GM10847 (cell line): ENCODE results near the gene CNTN4.

Experiments
- POLR2A ChIP-seq: IDR thresholded peaks from 2 replicates; pipeline ENCODE4 v1.6.1; 2011; ENCODE audit not compliant: insufficient read length; ENCODE audit errors: extremely low read depth

The CNTN4 gene

GRCh38 chr3:3066378-3066777, 967.7 kb downstream of the CNTN4 start:
- TF ChIP-seq POLR2A: no peak

DNA sequence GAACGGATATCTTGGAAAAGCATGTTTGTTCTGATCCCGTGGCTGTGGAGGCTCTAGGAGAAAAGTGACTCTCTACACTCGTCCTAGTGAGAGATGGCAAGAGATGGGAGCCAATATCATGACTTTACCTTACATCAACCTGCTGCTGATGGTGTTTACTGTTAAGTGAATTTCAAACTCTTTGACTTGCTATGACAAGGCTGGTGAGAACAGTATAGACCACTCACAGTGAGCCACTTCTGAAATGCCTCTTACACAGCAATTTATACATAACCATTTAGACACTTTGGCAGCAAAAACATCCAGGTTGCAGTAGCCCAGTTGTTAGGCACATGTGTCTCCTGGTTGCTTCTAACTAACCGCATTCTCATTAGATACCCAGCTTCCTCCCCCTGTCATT, 968.2 kb downstream of the CNTN4 start:
- TF ChIP-seq POLR2A: no peak

GRCh38 chr3:3068358-3068881, 969.8 kb downstream of the CNTN4 start:
- no peak for TF ChIP-seq POLR2A

DNA sequence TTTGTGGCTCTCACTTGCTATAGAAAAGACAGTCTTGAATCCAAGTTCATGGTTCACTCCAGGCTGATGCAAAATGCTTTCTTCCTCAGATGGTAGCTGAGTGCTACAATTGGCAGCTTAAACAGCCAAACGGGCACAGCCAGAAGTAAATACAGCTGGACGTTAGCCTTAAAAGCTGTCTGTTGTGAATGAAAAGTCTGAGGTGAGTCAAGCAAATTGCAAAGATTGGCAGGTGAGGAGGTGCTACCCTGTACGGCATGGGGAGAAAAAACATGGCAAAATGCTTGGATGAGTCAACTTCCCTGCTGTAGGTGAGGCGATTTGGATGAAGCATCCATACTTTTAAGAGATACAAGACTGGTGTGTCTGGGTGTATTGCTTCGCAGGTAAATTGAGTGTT, 971.1 kb downstream of the CNTN4 start:
- TF ChIP-seq POLR2A: no peak

- TF ChIP-seq POLR2A: no peak
These were observed 972.5 kb downstream of the CNTN4 start for GRCh38 chr3:3071136-3071535.

- no peak for TF ChIP-seq POLR2A
These were observed 976.0 kb downstream of the CNTN4 start for GRCh38 chr3:3074551-3075257.

DNA sequence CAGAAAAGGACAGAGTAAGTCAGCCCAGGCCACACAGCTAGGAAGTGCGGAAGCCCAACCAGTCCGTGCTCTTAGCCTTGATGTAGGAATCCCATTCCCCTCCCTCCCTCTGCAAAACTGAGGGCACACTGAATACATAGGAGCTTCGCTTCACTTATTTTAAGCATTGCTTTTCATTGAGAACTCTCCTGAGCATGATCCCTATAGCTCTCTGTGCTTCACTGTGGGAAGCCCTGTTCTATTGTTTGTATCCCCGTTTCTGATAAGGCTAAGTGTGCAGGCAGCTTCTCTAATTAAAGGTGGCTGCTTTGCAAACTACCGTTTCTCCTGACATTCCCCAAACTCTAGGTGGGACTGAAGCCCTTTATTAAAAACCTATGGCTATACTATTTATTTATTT, 981.6 kb downstream of the CNTN4 start:
- TF ChIP-seq POLR2A: no peak

DNA sequence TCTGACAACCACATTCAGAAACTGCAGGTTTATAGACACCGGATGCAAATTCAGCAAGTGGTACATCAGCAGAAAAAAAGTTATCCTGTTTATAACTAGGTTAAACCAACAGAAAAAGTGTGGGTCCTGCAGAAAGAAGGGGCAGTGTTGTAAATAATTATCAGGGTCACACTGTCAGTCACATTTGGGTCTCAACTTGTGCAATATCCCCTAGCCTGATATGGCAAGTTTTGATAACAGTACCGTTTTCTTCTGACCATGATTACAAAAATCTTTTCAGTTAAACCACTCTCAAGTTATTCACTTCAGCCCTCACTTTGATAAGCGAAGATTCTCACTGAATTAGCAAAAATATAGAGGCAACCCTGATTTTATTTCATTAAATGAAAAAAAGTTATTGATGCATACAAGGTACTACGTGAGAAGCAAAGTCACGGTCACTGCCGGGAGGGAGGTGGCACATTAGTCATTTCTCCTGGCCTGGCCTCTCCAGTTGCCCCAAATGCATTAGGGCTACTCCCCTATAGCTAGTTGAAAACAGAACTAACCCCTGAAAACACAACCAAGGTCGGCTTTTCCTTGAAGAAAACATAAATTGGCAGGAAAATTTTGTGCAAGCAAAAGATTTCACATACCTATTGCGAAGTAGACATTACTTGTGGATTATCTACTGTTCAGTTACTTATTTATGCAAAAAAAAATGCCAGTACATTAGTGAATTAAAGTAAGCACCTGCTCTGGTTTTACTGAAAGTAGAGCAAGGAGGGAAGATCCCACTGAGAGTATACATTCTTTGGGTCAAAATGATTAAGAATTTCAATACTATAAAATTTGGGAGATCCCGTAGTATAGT, 982.9 kb downstream of the CNTN4 start:
- no peak for TF ChIP-seq POLR2A

DNA sequence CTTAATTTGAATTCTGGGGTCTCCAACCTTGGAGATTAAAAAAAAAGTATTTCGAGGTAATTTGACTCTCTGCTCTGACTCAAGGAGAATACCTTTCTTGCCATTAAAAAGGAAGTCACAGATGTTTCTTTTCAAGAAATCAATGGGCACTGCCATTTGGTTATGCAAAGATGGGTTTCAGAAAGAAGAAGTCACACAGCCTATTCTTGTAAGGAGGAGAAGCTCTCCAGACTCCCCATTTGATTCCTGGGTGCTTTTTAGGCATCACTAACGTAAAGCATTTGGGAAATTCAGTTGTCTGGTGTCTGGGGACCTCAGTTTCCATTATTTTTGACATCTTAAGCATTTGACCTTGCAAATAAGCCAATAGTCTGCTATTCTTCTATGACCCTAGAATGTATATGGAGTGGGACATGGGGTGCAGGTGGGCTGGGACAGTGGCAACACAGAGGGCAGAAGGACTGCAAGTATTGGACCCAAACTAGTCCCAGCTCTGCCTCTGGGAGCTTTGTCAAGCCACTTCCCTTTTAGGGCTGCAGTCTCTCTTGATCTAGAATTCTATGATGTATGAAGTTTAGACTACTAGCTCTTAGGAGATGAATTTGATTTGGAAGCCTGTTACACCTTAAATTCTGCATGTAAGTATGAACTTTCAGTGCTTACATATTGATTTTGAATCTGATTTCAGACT, 983.7 kb downstream of the CNTN4 start:
- TF ChIP-seq POLR2A: no peak

DNA sequence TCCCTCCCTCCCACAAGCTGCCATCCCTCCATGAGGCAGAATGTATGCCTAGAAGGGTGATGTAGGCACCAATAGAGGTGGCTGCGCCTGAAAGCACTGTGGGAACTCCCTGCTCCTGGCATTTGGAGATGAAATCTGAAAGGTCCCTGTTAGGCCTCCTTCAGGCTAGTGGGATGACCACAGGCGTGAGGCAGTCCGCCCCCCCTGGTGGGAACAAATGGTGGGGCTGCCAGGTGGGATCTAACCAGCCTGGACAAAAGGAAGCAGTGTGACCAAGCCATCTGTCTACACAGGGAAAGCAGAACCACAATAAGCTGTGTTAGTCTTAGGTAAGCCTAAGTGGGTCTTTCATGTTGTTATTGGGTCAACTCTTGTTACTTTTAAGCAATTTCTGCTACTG, 986.2 kb downstream of the CNTN4 start:
- TF ChIP-seq POLR2A: no peak

DNA sequence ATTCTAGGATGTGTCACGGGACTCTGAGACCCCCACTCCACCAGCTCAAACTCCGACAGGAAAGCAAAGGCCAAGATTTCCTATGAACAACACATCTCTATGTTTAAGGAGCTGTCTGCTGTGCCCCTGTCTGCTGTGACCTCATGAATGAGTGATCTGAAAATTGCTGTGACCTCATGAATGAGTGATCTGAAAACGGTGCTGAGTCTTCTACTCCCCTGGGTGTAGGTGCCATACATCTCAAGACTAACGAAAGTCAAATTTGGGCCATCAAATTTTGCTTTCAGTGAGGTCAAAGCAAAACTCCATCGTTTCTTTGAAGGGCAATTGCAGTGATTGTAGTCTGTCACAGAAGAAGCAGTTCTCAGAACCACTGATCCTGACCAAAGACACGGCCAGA, 987.1 kb downstream of the CNTN4 start:
- no peak for TF ChIP-seq POLR2A

GRCh38 chr3:3086239-3086638, 987.6 kb downstream of the CNTN4 start:
- no peak for TF ChIP-seq POLR2A

DNA sequence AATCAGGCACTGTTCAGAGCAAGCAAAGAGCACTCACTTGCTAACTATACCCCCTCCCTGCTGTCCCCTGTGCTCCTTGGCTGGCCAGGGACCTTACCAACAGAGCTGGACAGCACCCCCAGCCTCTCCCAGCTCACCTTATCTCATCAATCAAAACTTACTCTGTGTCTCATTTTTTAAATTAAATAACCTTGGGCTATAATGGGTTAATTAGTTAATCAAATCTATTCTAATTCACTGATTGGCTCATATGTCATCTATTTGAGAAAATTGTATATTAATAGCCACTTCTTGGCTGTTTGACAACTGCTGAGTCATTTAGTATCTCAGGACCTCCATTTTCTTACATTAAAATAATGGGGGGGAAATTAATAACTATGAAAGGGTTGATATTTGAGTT, 988.6 kb downstream of the CNTN4 start:
- TF ChIP-seq POLR2A: no peak

DNA sequence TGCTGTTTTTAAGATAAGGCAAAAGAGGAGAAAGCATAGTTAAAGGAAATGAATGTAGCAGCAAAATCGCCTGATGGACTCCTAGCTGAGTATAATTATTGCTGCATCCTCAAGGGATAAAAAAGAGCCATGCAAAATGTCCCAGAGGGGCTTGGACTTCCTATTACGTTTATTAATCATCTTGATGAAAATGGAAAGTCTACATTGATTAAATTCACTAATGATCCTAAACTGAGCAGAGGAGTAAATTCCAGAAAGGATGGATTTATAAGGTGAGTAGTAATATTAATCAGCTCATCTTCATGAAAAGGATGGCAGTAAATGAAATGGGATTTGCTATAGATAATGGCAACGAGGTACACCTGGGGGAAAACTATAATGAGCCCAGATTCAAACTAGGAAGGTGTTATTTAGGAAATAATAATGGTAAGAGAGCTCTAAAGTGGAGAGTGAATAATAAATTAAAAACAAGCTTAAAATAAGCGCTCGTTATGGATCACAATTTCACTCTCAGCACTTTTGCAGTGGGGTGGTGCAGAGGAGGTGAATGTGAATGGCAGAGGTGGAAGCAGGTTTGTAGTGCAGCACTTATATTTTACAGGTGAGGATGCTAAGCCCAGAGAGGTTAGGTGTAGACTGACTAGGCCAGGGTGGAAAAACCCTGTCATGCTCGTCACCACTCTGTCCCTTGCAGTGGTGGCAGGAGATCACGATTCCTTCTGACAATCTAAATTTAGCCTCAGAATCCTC, 989.2 kb downstream of the CNTN4 start:
- no peak for TF ChIP-seq POLR2A

- TF ChIP-seq POLR2A: no peak
These were observed 990.4 kb downstream of the CNTN4 start for GRCh38 chr3:3089017-3089416.
